Measurements from ENCODE around the gene MRPL40. TPM values are rescaled to one million over a fixed set of nuclear protein-coding genes. Genes with fewer than 3 reads are reported as not detected.

MRPL40 gene
- total RNA-seq, 1 donor from 2014 or later, result 24.4 TPM

DNA sequence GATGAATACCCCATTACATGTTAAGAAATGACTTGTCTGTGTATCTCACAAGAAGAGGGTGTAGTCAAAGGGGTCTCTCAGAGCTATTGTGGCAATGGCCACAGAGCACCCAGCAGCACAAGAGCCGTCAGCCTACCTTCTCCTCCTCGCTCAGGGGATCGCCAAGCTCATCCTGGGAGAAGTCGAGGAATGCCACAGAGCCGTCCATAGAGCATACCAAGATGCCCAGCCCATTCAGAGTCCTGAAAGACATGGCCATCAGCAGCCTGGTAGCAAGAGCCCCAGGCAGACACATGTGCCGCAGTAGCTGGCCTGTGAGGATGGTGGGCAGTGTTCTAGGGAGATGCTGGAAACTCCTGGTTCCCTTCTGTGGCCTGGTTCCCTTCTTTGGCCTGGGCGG lies 44.8 kb upstream of the MRPL40 start:
- TF ChIP-seq, protein P1, sequence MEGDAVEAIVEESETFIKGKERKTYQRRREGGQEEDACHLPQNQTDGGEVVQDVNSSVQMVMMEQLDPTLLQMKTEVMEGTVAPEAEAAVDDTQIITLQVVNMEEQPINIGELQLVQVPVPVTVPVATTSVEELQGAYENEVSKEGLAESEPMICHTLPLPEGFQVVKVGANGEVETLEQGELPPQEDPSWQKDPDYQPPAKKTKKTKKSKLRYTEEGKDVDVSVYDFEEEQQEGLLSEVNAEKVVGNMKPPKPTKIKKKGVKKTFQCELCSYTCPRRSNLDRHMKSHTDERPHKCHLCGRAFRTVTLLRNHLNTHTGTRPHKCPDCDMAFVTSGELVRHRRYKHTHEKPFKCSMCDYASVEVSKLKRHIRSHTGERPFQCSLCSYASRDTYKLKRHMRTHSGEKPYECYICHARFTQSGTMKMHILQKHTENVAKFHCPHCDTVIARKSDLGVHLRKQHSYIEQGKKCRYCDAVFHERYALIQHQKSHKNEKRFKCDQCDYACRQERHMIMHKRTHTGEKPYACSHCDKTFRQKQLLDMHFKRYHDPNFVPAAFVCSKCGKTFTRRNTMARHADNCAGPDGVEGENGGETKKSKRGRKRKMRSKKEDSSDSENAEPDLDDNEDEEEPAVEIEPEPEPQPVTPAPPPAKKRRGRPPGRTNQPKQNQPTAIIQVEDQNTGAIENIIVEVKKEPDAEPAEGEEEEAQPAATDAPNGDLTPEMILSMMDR (IDR thresholded peaks at IDR 0.05; ENCODE audit: partially characterized antibody, unreplicated experiment), result no peak
- Mint-ChIP-seq H3K4me1 (ENCODE audit: low read depth, unreplicated experiment) (no peaks in the 10 kb centered on the region), H3K27ac (ENCODE audit: unreplicated experiment) (peak overlapping the region; percentile 17), H3K36me3 (ENCODE audit: unreplicated experiment) (no peaks in the 10 kb centered on the region), H3K4me3 (ENCODE audit: unreplicated experiment) (no peak overlapping the region), H3K9me3 (ENCODE audit: unreplicated experiment) (peaks cover 1% of the 10 kb centered on the region), H3K27me3 (ENCODE audit: unreplicated experiment) (no peaks in the 10 kb centered on the region)
- no peak for DNase-seq

DNA sequence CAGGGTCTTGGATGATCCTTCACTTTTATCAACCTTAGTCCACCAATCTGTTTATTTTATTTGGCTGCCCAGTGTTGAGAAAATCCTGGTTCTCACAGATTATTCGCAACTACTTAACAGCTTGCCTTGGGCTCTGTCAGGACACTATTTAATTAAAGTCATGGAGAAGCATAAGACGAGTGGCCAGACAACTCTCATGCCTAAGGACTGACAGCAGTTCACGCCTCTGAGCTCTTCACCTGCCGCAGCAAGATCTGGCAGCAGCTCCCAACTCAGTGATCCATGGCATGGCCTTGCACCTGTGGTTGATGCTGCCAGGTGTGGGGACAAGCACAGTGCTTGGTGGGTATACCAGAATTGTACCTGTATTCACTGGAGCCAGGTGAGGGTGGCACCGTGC lies 38.6 kb upstream of the MRPL40 start:
- Mint-ChIP-seq H3K36me3 (ENCODE audit: unreplicated experiment) (peaks cover 5% of the 10 kb centered on the region), H3K4me1 (ENCODE audit: low read depth, unreplicated experiment) (peaks cover 2% of the 10 kb centered on the region), H3K4me3 (ENCODE audit: unreplicated experiment) (no peak overlapping the region), H3K27ac (ENCODE audit: unreplicated experiment) (no peak overlapping the region), H3K9me3 (ENCODE audit: unreplicated experiment) (no peaks in the 10 kb centered on the region), H3K27me3 (ENCODE audit: unreplicated experiment) (no peaks in the 10 kb centered on the region)
- TF ChIP-seq, protein P1 (IDR thresholded peaks at IDR 0.05; ENCODE audit: partially characterized antibody, unreplicated experiment), result no peak
- no peak for DNase-seq

DNA sequence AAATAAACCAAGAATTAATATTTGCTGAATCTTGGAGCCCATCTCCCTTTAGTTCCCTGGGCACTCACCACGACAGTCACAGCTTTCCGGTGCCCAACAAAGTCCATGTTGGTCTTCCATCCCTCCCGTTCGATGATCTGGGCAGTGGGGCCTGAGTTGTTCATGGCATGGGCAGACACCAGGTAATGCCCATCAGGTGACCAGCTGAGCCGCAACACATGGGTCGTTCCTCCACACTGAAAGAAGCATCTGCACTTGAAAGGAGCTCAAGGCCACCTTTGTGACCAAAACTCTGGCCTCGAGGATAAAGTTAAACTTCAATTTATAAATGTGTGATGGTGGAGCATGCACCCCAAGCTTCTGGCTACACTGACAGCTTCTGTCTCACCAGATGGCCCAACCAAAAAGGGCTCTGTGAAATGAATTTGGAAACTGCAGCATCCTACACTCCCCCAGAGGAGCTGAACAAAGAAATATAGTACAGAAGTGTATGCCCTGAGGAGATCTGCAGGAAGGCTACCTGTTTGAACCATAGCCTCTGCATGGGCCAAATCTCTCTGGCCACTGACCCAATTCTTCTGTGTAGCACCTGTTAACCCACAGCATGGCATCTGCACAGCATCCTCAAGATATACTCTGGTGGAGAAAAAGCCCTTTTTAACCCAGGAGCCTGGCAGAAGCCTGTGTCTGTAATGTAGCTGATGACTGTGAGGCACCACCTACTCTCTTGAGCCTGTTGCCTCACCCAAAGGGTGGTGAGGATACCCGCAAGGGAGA lies 37.9 kb upstream of the MRPL40 start:
- Mint-ChIP-seq H3K27ac (ENCODE audit: unreplicated experiment) (no peak overlapping the region), H3K27me3 (ENCODE audit: unreplicated experiment) (no peaks in the 10 kb centered on the region), H3K4me1 (ENCODE audit: low read depth, unreplicated experiment) (peaks cover 2% of the 10 kb centered on the region), H3K9me3 (ENCODE audit: unreplicated experiment) (no peaks in the 10 kb centered on the region), H3K4me3 (ENCODE audit: unreplicated experiment) (no peak overlapping the region), H3K36me3 (ENCODE audit: unreplicated experiment) (peaks cover 5% of the 10 kb centered on the region)
- TF ChIP-seq, protein P1 (IDR thresholded peaks at IDR 0.05; ENCODE audit: partially characterized antibody, unreplicated experiment), result no peak
- DNase-seq, result no peak

DNA sequence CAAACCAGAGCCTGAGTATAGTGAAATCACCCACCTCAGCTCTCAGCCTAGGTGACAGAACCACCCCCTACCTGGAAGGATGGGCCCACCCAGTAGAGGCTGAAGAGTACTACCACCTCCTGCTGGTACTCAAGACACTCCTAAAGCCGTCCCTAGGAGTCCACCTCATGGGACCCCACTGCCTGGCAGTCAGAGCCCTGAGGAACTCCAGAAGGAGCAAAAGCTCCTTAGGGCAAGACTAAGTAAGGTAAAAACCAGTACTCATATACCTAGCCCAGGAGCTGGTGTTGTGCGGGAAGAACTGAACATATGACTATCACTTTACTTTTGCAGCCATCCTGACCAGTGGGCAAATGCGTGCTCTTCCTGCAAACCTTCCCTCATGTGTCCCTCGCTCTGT lies 37.1 kb upstream of the MRPL40 start:
- Mint-ChIP-seq H3K9me3 (ENCODE audit: unreplicated experiment) (no peaks in the 10 kb centered on the region), H3K4me3 (ENCODE audit: unreplicated experiment) (no peak overlapping the region), H3K27me3 (ENCODE audit: unreplicated experiment) (no peaks in the 10 kb centered on the region), H3K27ac (ENCODE audit: unreplicated experiment) (peak overlapping the region; percentile 48), H3K4me1 (ENCODE audit: low read depth, unreplicated experiment) (peaks cover 2% of the 10 kb centered on the region), H3K36me3 (ENCODE audit: unreplicated experiment) (peaks cover 5% of the 10 kb centered on the region)
- no peak for DNase-seq
- TF ChIP-seq, protein P1 (IDR thresholded peaks at IDR 0.05; ENCODE audit: partially characterized antibody, unreplicated experiment), result no peak

DNA sequence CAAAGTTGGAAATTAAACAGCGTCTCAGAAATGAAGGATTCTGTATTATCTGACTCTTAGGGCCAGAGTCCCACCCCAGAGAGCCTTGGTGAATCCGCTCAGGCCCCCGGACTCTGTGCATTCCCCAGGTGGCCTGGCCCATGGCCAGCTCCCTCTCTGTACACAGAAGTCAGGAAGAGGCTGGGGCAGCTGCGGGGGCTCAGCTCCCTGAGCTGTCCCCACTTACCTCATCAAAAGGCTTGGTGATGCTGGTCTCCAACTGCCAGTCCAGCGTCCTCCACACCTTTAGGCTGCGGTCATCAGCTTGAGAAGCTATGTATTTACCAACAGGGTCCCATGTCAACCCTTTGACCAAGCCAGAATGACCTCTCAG lies 35.8 kb upstream of the MRPL40 start:
- Mint-ChIP-seq H3K36me3 (ENCODE audit: unreplicated experiment) (peaks cover 5% of the 10 kb centered on the region), H3K27ac (ENCODE audit: unreplicated experiment) (no peak overlapping the region), H3K4me3 (ENCODE audit: unreplicated experiment) (no peak overlapping the region), H3K4me1 (ENCODE audit: low read depth, unreplicated experiment) (peaks cover 2% of the 10 kb centered on the region), H3K9me3 (ENCODE audit: unreplicated experiment) (no peaks in the 10 kb centered on the region), H3K27me3 (ENCODE audit: unreplicated experiment) (no peaks in the 10 kb centered on the region)
- DNase-seq, result no peak
- TF ChIP-seq, protein P1 (IDR thresholded peaks at IDR 0.05; ENCODE audit: partially characterized antibody, unreplicated experiment), result no peak

Measured in glutamatergic neuron (in vitro differentiated cells).